CD4-positive, alpha-beta T cell treated with Interleukin-17A for 4 hours (primary cell): Measurements from ENCODE around the gene TMEM165.
"Not testable (repeated sequence)": the region's sequence is repeated elsewhere in the genome, so short reads cannot be mapped to it uniquely, and the experiment has no call there.

Experiments used
- DNase-seq: peaks from one replicate; pipeline ENCODE4 v3.0.0-alpha.2; 2020; ENCODE audit warnings: mixed read lengths

Gene TMEM165

GRCh38 chr4:55395529-55396307 lies at the start of gene TMEM165:
TMEM165 (plus strand) TSS chr4:55395957; CDS start chr4:55396190, 233 bp downstream.
- DNase-seq, result peak; percentile 90

GRCh38 chr4:55345980-55346850 lies 49.5 kb upstream of the TMEM165 start, which contains the start of gene SRD5A3:
SRD5A3 (plus strand) TSS chr4:55346242; CDS start chr4:55346337, 95 bp downstream.
- DNase-seq, result peak; percentile 86

GRCh38 chr4:55346851-55347255 lies 48.9 kb upstream of the TMEM165 start:
- DNase-seq, result no peak

- DNase-seq, result no peak
Observed at GRCh38 chr4:55347610-55348228, 48.0 kb upstream of the TMEM165 start.

- no peak for DNase-seq
Observed at GRCh38 chr4:55348466-55348865, 47.3 kb upstream of the TMEM165 start.

GRCh38 chr4:55350870-55351269 lies 44.9 kb upstream of the TMEM165 start:
- not testable (repeated sequence) for DNase-seq

- DNase-seq, result no peak
Observed at GRCh38 chr4:55351824-55352223, 43.9 kb upstream of the TMEM165 start.

GRCh38 chr4:55352726-55353125 lies 43.0 kb upstream of the TMEM165 start:
- no peak for DNase-seq

- not testable (repeated sequence) for DNase-seq
Observed at GRCh38 chr4:55353228-55353747, 42.5 kb upstream of the TMEM165 start.

GRCh38 chr4:55354648-55355047 lies 41.1 kb upstream of the TMEM165 start:
- DNase-seq, result no peak

- no peak for DNase-seq
Observed at GRCh38 chr4:55355555-55355954, 40.2 kb upstream of the TMEM165 start.

- DNase-seq, result no peak
Observed at GRCh38 chr4:55356991-55357461, 38.7 kb upstream of the TMEM165 start.

- no peak for DNase-seq
Observed at GRCh38 chr4:55358246-55358645, 37.5 kb upstream of the TMEM165 start.

- no peak for DNase-seq
Observed at GRCh38 chr4:55358668-55359067, 37.1 kb upstream of the TMEM165 start.

- DNase-seq, result no peak
Observed at GRCh38 chr4:55359397-55359916, 36.3 kb upstream of the TMEM165 start.

GRCh38 chr4:55362938-55363337 lies 32.8 kb upstream of the TMEM165 start:
- not testable (repeated sequence) for DNase-seq

GRCh38 chr4:55363691-55364351 lies 31.9 kb upstream of the TMEM165 start:
- no peak for DNase-seq

GRCh38 chr4:55364691-55365344 lies 30.9 kb upstream of the TMEM165 start:
- DNase-seq, result no peak

- DNase-seq, result no peak
Observed at GRCh38 chr4:55365345-55365728, 30.4 kb upstream of the TMEM165 start.

GRCh38 chr4:55366621-55367020 lies 29.1 kb upstream of the TMEM165 start:
- DNase-seq, result no peak

- no peak for DNase-seq
Observed at GRCh38 chr4:55367084-55367722, 28.6 kb upstream of the TMEM165 start.
